Daoy (cell line): ENCODE measurements around the gene DTNA. TPM values are rescaled to one million over a fixed set of nuclear protein-coding genes. Genes with fewer than 3 reads are reported as not detected.

ENCODE experiments used
- DNase-seq: peaks from one replicate; pipeline ENCODE4 v3.0.0-alpha.2; 2015; ENCODE audit warnings: low read depth
- total RNA-seq: library from RNA; depleted of rRNA; stranded (reverse); fragments of >200 nt; shearing (Covaris generic); gene quantifications from 2 replicates; pipeline ENCODE4 v1.2.3, GENCODE V29; 2014

DTNA gene
- total RNA-seq, 1 experiment from 2014 or later: 14.3 TPM

GRCh38 chr18:34933909-34934661 is 224.0 kb downstream of the DTNA start:
- no peak for DNase-seq

- DNase-seq: no peak
These were observed 226.7 kb downstream of the DTNA start for GRCh38 chr18:34936772-34937171.

- DNase-seq: no peak
These were observed 228.0 kb downstream of the DTNA start for GRCh38 chr18:34938090-34938489.
